ENCODE data around the gene TBC1D22A. TPM values are rescaled to one million over a fixed set of nuclear protein-coding genes. Genes with fewer than 3 reads are reported as not detected.

The TBC1D22A gene
- total and polyA plus RNA-seq, 2 experiments from 2014 or later = 9.6 to 13.3 TPM

DNA sequence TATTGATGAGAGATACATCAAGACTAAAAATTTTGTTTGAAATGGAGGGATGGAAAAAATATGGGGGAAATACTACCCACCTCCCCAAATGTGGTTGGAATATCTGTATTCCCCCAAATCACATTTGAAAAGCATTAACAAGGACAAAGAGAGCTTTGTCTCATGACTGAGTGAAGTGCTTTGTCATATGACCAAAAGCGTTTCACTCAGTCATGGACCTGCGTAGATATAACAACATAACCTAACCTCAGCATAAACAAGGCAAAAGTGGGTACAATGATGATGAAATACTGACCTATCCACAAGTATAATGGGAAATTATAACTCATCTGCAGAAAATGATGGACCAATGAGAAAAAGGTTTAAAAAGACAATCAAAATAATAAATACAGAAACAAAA lies 418.3 kb downstream of the TBC1D22A start:
- TF ChIP-seq, protein P1, sequence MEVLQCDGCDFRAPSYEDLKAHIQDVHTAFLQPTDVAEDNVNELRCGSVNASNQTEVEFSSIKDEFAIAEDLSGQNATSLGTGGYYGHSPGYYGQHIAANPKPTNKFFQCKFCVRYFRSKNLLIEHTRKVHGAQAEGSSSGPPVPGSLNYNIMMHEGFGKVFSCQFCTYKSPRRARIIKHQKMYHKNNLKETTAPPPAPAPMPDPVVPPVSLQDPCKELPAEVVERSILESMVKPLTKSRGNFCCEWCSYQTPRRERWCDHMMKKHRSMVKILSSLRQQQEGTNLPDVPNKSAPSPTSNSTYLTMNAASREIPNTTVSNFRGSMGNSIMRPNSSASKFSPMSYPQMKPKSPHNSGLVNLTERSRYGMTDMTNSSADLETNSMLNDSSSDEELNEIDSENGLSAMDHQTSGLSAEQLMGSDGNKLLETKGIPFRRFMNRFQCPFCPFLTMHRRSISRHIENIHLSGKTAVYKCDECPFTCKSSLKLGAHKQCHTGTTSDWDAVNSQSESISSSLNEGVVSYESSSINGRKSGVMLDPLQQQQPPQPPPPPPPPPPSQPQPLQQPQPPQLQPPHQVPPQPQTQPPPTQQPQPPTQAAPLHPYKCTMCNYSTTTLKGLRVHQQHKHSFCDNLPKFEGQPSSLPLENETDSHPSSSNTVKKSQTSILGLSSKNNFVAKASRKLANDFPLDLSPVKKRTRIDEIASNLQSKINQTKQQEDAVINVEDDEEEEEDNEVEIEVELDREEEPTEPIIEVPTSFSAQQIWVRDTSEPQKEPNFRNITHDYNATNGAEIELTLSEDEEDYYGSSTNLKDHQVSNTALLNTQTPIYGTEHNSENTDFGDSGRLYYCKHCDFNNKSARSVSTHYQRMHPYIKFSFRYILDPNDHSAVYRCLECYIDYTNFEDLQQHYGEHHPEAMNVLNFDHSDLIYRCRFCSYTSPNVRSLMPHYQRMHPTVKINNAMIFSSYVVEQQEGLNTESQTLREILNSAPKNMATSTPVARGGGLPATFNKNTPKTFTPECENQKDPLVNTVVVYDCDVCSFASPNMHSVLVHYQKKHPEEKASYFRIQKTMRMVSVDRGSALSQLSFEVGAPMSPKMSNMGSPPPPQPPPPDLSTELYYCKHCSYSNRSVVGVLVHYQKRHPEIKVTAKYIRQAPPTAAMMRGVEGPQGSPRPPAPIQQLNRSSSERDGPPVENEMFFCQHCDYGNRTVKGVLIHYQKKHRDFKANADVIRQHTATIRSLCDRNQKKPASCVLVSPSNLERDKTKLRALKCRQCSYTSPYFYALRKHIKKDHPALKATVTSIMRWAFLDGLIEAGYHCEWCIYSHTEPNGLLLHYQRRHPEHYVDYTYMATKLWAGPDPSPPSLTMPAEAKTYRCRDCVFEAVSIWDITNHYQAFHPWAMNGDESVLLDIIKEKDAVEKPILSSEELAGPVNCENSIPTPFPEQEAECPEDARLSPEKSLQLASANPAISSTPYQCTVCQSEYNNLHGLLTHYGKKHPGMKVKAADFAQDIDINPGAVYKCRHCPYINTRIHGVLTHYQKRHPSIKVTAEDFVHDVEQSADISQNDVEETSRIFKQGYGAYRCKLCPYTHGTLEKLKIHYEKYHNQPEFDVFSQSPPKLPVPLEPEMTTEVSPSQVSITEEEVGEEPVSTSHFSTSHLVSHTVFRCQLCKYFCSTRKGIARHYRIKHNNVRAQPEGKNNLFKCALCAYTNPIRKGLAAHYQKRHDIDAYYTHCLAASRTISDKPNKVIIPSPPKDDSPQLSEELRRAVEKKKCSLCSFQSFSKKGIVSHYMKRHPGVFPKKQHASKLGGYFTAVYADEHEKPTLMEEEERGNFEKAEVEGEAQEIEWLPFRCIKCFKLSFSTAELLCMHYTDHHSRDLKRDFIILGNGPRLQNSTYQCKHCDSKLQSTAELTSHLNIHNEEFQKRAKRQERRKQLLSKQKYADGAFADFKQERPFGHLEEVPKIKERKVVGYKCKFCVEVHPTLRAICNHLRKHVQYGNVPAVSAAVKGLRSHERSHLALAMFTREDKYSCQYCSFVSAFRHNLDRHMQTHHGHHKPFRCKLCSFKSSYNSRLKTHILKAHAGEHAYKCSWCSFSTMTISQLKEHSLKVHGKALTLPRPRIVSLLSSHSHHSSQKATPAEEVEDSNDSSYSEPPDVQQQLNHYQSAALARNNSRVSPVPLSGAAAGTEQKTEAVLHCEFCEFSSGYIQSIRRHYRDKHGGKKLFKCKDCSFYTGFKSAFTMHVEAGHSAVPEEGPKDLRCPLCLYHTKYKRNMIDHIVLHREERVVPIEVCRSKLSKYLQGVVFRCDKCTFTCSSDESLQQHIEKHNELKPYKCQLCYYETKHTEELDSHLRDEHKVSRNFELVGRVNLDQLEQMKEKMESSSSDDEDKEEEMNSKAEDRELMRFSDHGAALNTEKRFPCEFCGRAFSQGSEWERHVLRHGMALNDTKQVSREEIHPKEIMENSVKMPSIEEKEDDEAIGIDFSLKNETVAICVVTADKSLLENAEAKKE (CRISPR knock-in tag; IDR thresholded peaks at IDR 0.05) = no peak
- TF ChIP-seq STAT1 (IDR thresholded peaks at IDR 0.05; ENCODE audit: unreplicated experiment) (no peak), ZNF331 (CRISPR knock-in tag; IDR thresholded peaks at IDR 0.05; ENCODE audit: low read depth) (no peak), JUNB (IDR thresholded peaks at IDR 0.05; ENCODE audit: unreplicated experiment) (no peak), CREB1 (CRISPR knock-in tag; IDR thresholded peaks at IDR 0.05; ENCODE audit: low read depth) (no peak), EZH2 (IDR thresholded peaks at IDR 0.05; ENCODE audit: low read depth, unreplicated experiment) (no peak), ZNF114 (CRISPR knock-in tag; IDR thresholded peaks at IDR 0.05) (no peak), POLR2AphosphoS5 (IDR thresholded peaks at IDR 0.05; ENCODE audit: low read depth) (no peak), EZH2phosphoT487 (IDR thresholded peaks at IDR 0.05; ENCODE audit: unreplicated experiment) (no peak), NANOG (IDR thresholded peaks at IDR 0.05; ENCODE audit: borderline replicate concordance) (no peak)
- TF ChIP-seq, protein P2, sequence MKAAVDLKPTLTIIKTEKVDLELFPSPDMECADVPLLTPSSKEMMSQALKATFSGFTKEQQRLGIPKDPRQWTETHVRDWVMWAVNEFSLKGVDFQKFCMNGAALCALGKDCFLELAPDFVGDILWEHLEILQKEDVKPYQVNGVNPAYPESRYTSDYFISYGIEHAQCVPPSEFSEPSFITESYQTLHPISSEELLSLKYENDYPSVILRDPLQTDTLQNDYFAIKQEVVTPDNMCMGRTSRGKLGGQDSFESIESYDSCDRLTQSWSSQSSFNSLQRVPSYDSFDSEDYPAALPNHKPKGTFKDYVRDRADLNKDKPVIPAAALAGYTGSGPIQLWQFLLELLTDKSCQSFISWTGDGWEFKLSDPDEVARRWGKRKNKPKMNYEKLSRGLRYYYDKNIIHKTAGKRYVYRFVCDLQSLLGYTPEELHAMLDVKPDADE (IDR thresholded peaks at IDR 0.05) = no peak
- TF ChIP-seq, protein P3, sequence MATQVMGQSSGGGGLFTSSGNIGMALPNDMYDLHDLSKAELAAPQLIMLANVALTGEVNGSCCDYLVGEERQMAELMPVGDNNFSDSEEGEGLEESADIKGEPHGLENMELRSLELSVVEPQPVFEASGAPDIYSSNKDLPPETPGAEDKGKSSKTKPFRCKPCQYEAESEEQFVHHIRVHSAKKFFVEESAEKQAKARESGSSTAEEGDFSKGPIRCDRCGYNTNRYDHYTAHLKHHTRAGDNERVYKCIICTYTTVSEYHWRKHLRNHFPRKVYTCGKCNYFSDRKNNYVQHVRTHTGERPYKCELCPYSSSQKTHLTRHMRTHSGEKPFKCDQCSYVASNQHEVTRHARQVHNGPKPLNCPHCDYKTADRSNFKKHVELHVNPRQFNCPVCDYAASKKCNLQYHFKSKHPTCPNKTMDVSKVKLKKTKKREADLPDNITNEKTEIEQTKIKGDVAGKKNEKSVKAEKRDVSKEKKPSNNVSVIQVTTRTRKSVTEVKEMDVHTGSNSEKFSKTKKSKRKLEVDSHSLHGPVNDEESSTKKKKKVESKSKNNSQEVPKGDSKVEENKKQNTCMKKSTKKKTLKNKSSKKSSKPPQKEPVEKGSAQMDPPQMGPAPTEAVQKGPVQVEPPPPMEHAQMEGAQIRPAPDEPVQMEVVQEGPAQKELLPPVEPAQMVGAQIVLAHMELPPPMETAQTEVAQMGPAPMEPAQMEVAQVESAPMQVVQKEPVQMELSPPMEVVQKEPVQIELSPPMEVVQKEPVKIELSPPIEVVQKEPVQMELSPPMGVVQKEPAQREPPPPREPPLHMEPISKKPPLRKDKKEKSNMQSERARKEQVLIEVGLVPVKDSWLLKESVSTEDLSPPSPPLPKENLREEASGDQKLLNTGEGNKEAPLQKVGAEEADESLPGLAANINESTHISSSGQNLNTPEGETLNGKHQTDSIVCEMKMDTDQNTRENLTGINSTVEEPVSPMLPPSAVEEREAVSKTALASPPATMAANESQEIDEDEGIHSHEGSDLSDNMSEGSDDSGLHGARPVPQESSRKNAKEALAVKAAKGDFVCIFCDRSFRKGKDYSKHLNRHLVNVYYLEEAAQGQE (IDR thresholded peaks at IDR 0.05; ENCODE audit: unreplicated experiment) = no peak
- TF ChIP-seq, protein P4, sequence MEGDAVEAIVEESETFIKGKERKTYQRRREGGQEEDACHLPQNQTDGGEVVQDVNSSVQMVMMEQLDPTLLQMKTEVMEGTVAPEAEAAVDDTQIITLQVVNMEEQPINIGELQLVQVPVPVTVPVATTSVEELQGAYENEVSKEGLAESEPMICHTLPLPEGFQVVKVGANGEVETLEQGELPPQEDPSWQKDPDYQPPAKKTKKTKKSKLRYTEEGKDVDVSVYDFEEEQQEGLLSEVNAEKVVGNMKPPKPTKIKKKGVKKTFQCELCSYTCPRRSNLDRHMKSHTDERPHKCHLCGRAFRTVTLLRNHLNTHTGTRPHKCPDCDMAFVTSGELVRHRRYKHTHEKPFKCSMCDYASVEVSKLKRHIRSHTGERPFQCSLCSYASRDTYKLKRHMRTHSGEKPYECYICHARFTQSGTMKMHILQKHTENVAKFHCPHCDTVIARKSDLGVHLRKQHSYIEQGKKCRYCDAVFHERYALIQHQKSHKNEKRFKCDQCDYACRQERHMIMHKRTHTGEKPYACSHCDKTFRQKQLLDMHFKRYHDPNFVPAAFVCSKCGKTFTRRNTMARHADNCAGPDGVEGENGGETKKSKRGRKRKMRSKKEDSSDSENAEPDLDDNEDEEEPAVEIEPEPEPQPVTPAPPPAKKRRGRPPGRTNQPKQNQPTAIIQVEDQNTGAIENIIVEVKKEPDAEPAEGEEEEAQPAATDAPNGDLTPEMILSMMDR (conservative IDR thresholded peaks at IDR 0.05; ENCODE audit: low read depth in 2 of 2) = no peak
- Histone ChIP-seq H2AFZ (no peak overlapping the region), H3K9me2 (ENCODE audit: insufficient read depth) (no peaks in the 10 kb centered on the region), H4K20me1 (replicated peaks; ENCODE audit: insufficient read depth) (no peaks in the 10 kb centered on the region), H3K27me3 (ENCODE audit: insufficient read depth) (no peaks in the 10 kb centered on the region), H3K27ac (ENCODE audit: low read depth) (no peak overlapping the region), H3K79me2 (replicated peaks; ENCODE audit: insufficient read depth) (no peaks in the 10 kb centered on the region), H3K4me3 (no peak overlapping the region), H3K36me3 (ENCODE audit: insufficient read depth) (0 out of 2 replicates have a peak, but pooled peaks cover 7% of the 10 kb centered on the region), H3K4me1 (ENCODE audit: insufficient read depth) (no peaks in the 10 kb centered on the region), H3F3A (replicated peaks; ENCODE audit: low read depth) (no peaks in the 10 kb centered on the region), H3K4me2 (no peak overlapping the region)
- no peak for DNase-seq (ENCODE audit: low spot score)
- Mint-ChIP-seq H3K4me3 (no peak overlapping the region), H3K9me3 (peaks cover 78% of the 10 kb centered on the region), H3K27ac (no peak overlapping the region), H3K36me3 (ENCODE audit: low read depth) (peaks cover 34% of the 10 kb centered on the region; the same call in 2 of the 3 replicates), H3K4me1 (no peaks in the 10 kb centered on the region), H3K27me3 (ENCODE audit: insufficient read depth, low read depth, poor library complexity) (peaks cover 1% of the 10 kb centered on the region)
- ATAC-seq = no peak
